ENCODE measurements around the gene SBNO2.

SBNO2 gene

DNA sequence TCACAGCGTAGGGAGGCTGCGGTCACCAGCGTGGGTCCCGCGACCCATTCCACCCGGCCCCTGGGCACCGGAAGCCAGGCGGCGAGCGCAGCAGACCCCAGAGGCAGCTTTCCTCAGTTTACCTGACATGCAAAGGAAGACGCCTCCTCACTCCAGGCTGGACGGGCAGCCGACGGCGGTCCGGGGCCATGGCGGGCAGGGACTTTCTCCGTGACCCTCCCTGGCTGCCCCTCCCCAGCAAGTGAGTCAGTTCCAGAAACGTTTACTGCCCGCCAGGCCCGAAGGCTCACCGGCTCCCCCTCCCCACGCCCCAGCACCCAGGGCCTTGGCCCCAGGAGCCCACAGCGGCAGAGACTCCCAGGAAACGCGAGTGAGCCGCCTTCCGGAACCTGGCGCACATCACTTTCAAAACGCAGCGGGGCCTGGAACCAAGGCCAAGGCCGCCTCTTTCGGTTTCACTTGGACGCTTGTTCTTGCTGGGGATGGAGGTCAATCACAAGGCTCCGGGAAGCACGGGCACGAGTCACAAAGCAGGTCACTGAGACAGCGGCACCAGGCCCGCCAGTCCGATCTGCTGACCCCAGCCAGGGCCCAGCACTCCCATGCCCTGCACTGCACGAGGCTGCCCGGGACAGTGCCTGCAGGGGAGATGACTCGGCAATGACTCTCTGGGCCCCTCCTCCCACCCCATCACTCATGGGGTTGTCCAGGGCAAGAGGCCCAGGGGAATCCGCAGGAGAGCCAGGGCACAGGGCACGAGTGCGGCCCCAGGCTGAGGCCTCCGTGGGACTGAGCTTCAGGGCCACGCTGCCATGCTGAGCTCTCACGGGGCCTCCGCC is 5.3 kb downstream of the SBNO2 start:
- no peak for TF ChIP-seq EZH2 (IDR thresholded peaks at IDR 0.05; ENCODE audit: borderline replicate concordance, low read depth, low read length, severe bottlenecking)
- TF ChIP-seq, protein P1, sequence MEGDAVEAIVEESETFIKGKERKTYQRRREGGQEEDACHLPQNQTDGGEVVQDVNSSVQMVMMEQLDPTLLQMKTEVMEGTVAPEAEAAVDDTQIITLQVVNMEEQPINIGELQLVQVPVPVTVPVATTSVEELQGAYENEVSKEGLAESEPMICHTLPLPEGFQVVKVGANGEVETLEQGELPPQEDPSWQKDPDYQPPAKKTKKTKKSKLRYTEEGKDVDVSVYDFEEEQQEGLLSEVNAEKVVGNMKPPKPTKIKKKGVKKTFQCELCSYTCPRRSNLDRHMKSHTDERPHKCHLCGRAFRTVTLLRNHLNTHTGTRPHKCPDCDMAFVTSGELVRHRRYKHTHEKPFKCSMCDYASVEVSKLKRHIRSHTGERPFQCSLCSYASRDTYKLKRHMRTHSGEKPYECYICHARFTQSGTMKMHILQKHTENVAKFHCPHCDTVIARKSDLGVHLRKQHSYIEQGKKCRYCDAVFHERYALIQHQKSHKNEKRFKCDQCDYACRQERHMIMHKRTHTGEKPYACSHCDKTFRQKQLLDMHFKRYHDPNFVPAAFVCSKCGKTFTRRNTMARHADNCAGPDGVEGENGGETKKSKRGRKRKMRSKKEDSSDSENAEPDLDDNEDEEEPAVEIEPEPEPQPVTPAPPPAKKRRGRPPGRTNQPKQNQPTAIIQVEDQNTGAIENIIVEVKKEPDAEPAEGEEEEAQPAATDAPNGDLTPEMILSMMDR (IDR thresholded peaks at IDR 0.05; ENCODE audit: borderline replicate concordance, extremely low read depth, low read length, poor library complexity, severe bottlenecking): no peak
- H3K4me1 ChIP-seq (ENCODE audit: insufficient read depth, low read length): peaks cover 36% of the 10 kb centered on the region
- H3K36me3 ChIP-seq (ENCODE audit: insufficient read depth, low read length): peaks cover 12% of the 10 kb centered on the region
- H3K79me2 ChIP-seq (ENCODE audit: insufficient read depth, low read length): peaks cover 81% of the 10 kb centered on the region
- no peaks in the 10 kb centered on the region for H3K9me3 ChIP-seq (ENCODE audit: insufficient read depth, low read length, severe bottlenecking)
- H3K27me3 ChIP-seq (ENCODE audit: insufficient read depth, low read length, poor library complexity): no peaks in the 10 kb centered on the region
- no peak overlapping the region for H3K4me2 ChIP-seq (ENCODE audit: insufficient read depth, low read length)
- no peak overlapping the region for H3K27ac ChIP-seq (ENCODE audit: low read length)
- peaks cover 56% of the 10 kb centered on the region for H4K20me1 ChIP-seq (ENCODE audit: insufficient read depth, low read length)
- DNase-seq (no peak), ATAC-seq (ENCODE audit: insufficient read depth, low read depth) (no peak)
- H2AFZ ChIP-seq (ENCODE audit: low read depth, low read length): no peak overlapping the region
- H3K4me3 ChIP-seq (ENCODE audit: low read depth in 1 of 2, low read length in 2 of 2): no peak overlapping the region
- H3K9ac ChIP-seq (ENCODE audit: low read depth, low read length): no peak overlapping the region

DNA sequence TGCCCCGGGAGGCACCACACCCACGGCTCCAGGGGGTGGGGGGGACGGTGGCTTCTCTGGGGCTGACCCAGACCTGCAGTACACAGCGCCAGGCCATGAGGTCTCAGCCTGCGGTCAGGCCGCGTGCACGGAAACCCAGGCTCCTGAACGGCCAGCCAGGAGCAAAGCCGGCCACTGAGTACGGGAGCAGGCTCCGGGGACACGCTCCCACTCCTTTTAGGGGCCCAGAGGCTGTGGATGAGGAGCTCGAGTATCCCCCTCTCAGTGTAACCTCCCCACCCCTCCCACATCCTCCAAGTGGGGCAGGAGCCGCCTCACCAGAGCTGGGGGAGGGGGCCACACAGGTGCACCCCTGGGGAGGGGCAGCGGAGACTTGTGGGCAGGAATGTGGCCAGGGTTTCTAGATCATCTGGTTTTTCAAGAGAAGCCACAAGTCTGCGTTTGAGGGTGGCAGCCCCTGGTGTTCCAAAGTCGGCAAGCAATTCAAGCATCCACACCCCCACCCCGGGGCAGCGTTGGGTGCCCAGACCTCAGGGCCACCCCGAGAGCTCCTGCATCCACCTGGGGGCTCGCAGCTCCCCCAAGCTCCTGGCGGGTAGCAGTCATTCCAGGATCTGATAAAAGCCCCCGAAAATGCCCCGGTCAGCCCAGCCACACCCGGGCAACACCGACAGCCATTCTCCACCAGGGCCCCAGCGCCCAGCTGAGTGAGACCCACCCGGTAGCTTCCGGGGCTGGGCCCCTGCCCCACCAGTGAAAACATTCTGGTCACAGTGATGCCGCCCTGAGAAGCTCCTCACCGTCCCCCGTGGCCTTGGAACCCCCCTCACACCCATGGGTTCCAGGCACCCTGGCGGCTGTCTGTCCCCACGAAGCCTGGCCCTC is 6.1 kb downstream of the SBNO2 start:
- Histone ChIP-seq H4K20me1 (ENCODE audit: insufficient read depth, low read length) (peaks cover 65% of the 10 kb centered on the region), H3K9ac (ENCODE audit: low read depth, low read length) (no peak overlapping the region), H3K79me2 (ENCODE audit: insufficient read depth, low read length) (peaks cover 78% of the 10 kb centered on the region), H3K4me1 (ENCODE audit: insufficient read depth, low read length) (peaks cover 29% of the 10 kb centered on the region), H3K27me3 (ENCODE audit: insufficient read depth, low read length, poor library complexity) (no peaks in the 10 kb centered on the region), H3K27ac (ENCODE audit: low read length) (no peak overlapping the region), H3K4me2 (ENCODE audit: insufficient read depth, low read length) (no peak overlapping the region), H2AFZ (ENCODE audit: low read depth, low read length) (no peak overlapping the region), H3K4me3 (ENCODE audit: low read depth in 1 of 2, low read length in 2 of 2) (no peak overlapping the region), H3K36me3 (ENCODE audit: insufficient read depth, low read length) (peaks cover 12% of the 10 kb centered on the region), H3K9me3 (ENCODE audit: insufficient read depth, low read length, severe bottlenecking) (no peaks in the 10 kb centered on the region)
- TF ChIP-seq, protein P1 (IDR thresholded peaks at IDR 0.05; ENCODE audit: borderline replicate concordance, extremely low read depth, low read length, poor library complexity, severe bottlenecking): no peak
- no peak for TF ChIP-seq EZH2 (IDR thresholded peaks at IDR 0.05; ENCODE audit: borderline replicate concordance, low read depth, low read length, severe bottlenecking)
- peak; percentile 55; the same call in 2 of the 3 replicates for ATAC-seq (ENCODE audit: insufficient read depth, low read depth)
- peak; percentile 67 for DNase-seq

DNA sequence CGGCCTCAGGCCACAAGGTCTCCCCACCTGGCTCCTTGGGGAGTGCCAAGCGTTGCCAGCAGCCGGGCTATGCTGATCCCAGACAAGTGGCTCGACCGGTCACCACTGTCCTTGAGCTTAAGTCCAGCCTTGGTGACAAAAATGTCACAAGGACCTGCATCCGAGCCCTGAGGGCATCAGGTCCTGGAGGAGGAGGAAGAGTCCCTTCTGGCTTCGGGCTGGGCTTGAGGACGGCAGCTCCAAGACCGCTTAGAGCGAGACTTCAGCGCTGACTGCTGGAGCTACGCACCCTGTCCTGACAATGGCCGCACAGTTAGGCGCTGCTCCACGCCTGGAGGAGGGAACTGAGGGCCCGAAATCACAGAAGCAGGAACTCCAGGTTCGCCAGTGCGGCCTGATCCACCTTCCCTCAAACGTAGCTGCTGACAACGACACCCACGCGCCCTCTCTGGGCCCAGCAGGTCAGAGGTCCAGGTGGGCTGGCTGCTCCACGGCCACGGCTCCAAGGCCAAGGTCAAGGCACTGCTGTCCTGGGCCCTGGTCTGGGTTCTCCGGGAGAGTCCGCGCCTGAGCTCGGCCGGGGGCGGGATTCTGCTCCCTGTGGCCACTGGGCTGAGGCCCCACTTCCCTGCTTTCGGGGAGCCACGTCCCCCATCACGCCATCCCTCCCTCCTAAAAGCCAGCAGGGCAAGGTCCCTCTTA is 7.0 kb downstream of the SBNO2 start:
- DNase-seq (no peak), ATAC-seq (ENCODE audit: insufficient read depth, low read depth) (no peak)
- TF ChIP-seq, protein P1 (IDR thresholded peaks at IDR 0.05; ENCODE audit: borderline replicate concordance, extremely low read depth, low read length, poor library complexity, severe bottlenecking): no peak
- TF ChIP-seq EZH2 (IDR thresholded peaks at IDR 0.05; ENCODE audit: borderline replicate concordance, low read depth, low read length, severe bottlenecking): no peak
- H3K9me3 ChIP-seq (ENCODE audit: insufficient read depth, low read length, severe bottlenecking): no peaks in the 10 kb centered on the region
- no peak overlapping the region for H3K9ac ChIP-seq (ENCODE audit: low read depth, low read length)
- peaks cover 75% of the 10 kb centered on the region for H3K79me2 ChIP-seq (ENCODE audit: insufficient read depth, low read length)
- H3K4me3 ChIP-seq (ENCODE audit: low read depth in 1 of 2, low read length in 2 of 2): no peak overlapping the region
- H3K36me3 ChIP-seq (ENCODE audit: insufficient read depth, low read length): peaks cover 12% of the 10 kb centered on the region
- H3K4me1 ChIP-seq (ENCODE audit: insufficient read depth, low read length): peaks cover 20% of the 10 kb centered on the region
- no peak overlapping the region for H3K4me2 ChIP-seq (ENCODE audit: insufficient read depth, low read length)
- peaks cover 71% of the 10 kb centered on the region for H4K20me1 ChIP-seq (ENCODE audit: insufficient read depth, low read length)
- no peak overlapping the region for H3K27ac ChIP-seq (ENCODE audit: low read length)
- H2AFZ ChIP-seq (ENCODE audit: low read depth, low read length): no peak overlapping the region
- H3K27me3 ChIP-seq (ENCODE audit: insufficient read depth, low read length, poor library complexity): no peaks in the 10 kb centered on the region
